RWPE1 (cell line): ENCODE measurements around the gene ZFAND2B.

Source experiments
- CTCF ChIA-PET: fragments of 350-600 bp; sonication (Branson Sonifier 250); formaldehyde crosslinking; extraction: SDS; loops from one replicate; lab custom pipeline; 2021; lab: Yijun Ruan, JAX
- POLR2A ChIA-PET: fragments of 400-600 bp; formaldehyde crosslinking; extraction: SDS; loops from one replicate; lab custom pipeline; 2020; ENCODE audit warnings: antibody characterized with exemption; ENCODE audit not compliant: low non-redundant PET; lab: Yijun Ruan, JAX
- DNase-seq: peaks from one replicate; pipeline ENCODE4 v3.0.0; 2012; ENCODE audit warnings: low spot score
- H3K27ac ChIP-seq: fragments of 450-650 bp; 2 replicates; pipeline ENCODE4 v1.5.1; 2017
- TF ChIP-seq, protein P1 (sequence below): fragments of 450-650 bp; conservative IDR thresholded peaks from 2 replicates; pipeline ENCODE4 v1.5.1; 2017; ENCODE audit warnings: low read depth, mild to moderate bottlenecking

Gene ZFAND2B

DNA sequence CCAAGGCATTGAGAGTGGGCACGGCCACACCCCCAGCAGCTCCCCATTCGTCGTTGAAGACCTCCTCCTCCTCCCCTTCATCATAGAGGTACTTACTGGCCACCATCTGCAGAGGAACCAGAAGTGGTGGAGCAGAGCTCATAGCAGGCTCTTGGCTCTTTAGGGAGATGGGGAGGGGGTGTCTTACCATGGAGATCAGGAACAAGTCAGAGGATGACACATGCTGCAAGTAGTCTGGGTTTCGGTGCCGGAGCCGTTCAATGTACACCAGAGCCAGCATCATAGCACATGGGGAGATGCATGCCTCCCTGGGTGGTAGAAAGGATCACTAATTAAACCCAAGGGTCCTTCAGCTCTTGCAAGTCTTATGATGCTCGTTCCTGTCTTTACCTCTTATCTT, 31.8 kb upstream of the ZFAND2B start:
- DNase-seq, result no peak
- TF ChIP-seq, protein P1, sequence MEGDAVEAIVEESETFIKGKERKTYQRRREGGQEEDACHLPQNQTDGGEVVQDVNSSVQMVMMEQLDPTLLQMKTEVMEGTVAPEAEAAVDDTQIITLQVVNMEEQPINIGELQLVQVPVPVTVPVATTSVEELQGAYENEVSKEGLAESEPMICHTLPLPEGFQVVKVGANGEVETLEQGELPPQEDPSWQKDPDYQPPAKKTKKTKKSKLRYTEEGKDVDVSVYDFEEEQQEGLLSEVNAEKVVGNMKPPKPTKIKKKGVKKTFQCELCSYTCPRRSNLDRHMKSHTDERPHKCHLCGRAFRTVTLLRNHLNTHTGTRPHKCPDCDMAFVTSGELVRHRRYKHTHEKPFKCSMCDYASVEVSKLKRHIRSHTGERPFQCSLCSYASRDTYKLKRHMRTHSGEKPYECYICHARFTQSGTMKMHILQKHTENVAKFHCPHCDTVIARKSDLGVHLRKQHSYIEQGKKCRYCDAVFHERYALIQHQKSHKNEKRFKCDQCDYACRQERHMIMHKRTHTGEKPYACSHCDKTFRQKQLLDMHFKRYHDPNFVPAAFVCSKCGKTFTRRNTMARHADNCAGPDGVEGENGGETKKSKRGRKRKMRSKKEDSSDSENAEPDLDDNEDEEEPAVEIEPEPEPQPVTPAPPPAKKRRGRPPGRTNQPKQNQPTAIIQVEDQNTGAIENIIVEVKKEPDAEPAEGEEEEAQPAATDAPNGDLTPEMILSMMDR, result no peak
- peak overlapping the region; percentile 99; the same call in 1 of the 2 replicates for H3K27ac ChIP-seq
- ChIA-PET POLR2A (no interaction called here), CTCF (no interaction called here)

DNA sequence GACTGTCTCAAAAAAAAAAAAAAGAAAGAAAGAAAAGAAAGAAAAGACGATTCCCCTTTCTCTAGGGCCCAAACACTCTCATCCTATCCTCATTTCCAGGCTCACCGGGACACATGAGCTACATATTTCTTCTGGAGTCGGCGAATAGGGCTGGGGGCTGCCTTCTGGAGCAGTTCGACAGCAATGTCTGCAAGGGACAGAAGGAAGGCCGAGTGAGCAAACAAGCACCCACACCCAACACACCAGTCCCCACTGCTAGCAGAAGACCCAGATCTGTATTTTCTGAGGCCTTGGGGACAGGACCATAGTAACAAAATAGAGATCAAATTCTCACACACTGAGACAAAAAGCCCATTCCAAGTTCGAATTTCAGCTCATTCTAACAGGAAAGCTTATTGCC, 31.1 kb upstream of the ZFAND2B start:
- peak overlapping the region; percentile 99 for H3K27ac ChIP-seq
- ChIA-PET POLR2A (interaction anchor here (0.6 to 1.2 kb wide), 2 partner anchors 42 to 49 kb away, joined by 4 to 5 read pairs; no protein-coding TSS in a partner anchor), CTCF (interaction anchor here (0.6 to 1.6 kb wide), 3 partner anchors 16 to 195 kb away, joined by 3 to 6 read pairs (median 3); no protein-coding TSS in a partner anchor)
- TF ChIP-seq, protein P1, result no peak
- no peak for DNase-seq

DNA sequence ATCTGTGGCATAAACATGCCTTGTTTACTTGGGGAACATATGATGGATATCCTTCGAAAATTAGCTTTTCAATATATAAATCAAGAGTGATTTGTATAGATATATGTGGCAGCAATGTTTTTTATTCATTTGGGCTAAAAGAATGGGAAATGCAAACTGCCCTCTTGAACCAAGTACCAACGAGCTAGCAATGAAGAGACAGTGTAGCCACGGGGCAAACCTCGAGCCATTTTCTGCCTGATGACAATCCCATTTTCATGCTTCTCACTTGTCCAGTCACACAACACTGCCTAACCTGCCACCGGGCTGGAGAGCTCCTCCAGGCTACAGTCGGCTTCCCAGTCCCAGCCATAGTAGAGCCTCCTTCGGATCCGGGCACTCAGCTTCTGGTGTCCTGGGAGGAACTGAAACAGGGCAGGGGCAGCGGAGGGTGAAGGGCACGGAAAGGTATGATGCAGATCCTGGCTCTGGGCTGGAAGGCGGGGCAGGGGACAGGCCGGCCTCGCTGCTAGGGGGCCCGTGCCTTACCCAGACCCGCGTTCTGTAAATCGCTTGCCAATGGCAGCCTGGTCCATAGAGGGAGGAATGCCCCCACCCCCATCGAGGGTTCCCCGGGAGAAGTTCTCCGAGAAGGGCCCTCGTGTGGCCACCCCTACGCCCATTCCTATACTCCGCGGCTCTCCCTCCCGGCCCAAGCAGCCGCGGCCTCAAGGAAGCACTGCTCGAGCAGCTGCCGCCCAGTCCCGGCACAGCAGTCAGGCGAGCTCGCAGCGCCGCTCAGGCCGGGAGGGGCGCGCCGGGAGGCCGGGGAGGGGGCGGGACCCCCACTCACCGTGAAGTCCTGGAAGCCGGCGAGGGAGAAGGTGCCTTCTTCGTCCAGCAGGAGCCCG, 30.4 kb upstream of the ZFAND2B start:
- CTCF ChIA-PET, result interaction anchor here (0.5 to 1.6 kb wide), 8 partner anchors 16 to 196 kb away, joined by 3 to 6 read pairs (median 3); partner anchors contain the start of gene NHEJ1

DNA sequence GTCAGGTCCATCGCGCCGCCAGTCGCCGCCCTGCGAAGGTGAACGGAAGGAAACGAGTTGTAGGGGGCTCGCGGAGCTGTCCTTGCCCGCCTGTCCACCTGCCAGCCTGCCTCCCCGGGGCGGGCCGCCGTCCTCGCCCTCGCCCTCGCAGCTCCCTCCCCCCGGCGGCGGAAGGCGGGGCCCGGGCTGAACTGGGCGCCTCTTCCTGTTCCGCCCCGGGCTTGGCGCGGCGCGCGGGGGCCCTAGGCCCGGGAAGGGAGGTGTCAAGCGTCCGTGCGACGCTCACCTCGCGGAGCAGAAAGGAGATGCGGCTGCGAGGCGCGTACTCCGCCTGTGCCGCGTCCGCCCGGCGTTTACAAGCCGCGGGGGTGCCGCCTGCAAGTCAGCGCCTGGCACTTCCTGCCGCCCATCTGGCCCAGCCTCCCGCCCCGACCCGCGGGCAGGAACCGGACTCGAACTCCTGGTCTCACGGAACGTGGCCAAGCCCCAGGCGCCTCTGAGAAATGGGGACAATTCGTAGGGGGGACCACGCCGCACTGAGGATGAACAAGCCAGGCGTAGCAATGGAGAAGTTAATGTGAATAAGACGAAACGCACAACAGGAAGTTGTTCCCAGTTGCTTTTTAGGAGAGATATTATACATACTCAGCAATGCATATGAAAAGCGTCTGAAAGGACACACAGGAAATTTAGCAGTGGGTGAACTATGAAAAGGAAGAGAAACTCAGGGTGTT, 29.6 kb upstream of the ZFAND2B start, which contains the start of gene CNPPD1:
CNPPD1 (minus strand) TSS at position 108 of the 734 bp plus-strand sequence; CDS start at position 11, 97 bp downstream.
- peak; percentile 82 for DNase-seq
- peak within 1 kb of the TSS; percentile 99 for H3K27ac ChIP-seq
- ChIA-PET POLR2A (interaction anchor here (0.6 to 1.2 kb wide), 5 partner anchors 16 to 131 kb away, joined by 3 to 5 read pairs (median 3); partner anchors contain the start of gene DNAJB2), CTCF (interaction anchor here (0.5 to 1.6 kb wide), 5 partner anchors 17 to 166 kb away, joined by 3 to 6 read pairs (median 3); partner anchors contain the start of gene NHEJ1)
- TF ChIP-seq, protein P1, result no peak

More for the DNA sequence above, 30.4 kb upstream of the ZFAND2B start:
- peak overlapping the region; percentile 99 for H3K27ac ChIP-seq
- TF ChIP-seq, protein P1, result no peak
- peak; percentile 6 for DNase-seq
- POLR2A ChIA-PET, result interaction anchor here (0.6 to 1.2 kb wide), 6 partner anchors 15 to 132 kb away, joined by 3 to 5 read pairs (median 3); partner anchors contain the start of gene DNAJB2

DNA sequence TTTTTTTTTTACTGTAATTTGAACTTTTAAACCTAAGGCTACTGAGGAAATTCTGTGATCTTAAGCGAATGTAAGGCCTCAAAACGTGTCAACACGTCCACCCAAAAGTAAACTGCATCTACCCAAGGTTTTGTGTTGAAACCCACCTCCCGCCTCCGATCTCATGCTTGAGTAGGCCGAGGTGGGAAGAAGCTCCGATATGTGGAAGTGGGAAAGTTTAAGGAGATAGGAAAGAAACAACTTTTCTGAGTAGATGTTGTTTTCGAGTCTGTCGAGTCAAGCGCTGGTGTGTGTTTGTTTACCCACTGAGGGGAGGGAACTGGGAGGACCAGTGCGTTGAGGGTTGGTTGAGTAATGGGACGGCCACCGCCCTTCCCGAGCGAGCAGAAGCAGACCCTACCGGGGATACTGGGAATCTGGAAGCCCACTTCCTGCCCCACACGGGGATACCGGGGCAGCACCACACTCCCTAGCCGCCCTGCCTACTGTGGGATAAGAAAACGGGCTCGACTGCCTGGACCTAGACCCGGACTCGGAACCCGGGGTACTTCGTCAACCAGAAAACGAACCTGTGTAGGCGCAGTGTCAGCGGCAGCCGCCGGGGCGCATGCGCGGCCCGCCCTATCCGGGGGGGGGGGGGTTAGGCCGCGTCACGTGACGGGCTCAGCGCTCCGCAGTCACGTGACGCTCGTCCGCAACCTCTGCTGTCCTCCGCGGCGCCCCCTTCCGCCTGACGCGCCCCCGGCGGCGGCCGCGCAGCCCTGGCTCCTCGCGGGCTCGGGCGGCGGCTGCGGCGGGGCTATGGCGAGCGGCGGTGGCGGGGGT, 28.8 kb upstream of the ZFAND2B start, which contains the start of gene RETREG2:
RETREG2 (plus strand) TSS at position 724 of the 825 bp plus-strand sequence; CDS start at position 802, 78 bp downstream.
- ChIA-PET POLR2A (no interaction called here), CTCF (interaction anchor here (0.5 kb wide), 1 partner anchor 96 kb away, joined by 3 read pairs; no protein-coding TSS in a partner anchor)
- H3K27ac ChIP-seq, result peak within 1 kb of the TSS; percentile 99
- peak; percentile 98 for DNase-seq
- TF ChIP-seq, protein P1, result no peak; the same call in 1 of the 2 replicates
